DND-41 (cell line): ENCODE measurements around the gene COL13A1.

Source experiments
- ATAC-seq: fragments of 200-7000 bp; cut with Tn5 transposase; 3 replicates; pipeline ENCODE4 v1.9.1; 2021; ENCODE audit warnings: low read depth; ENCODE audit not compliant: insufficient read depth
- DNase-seq: peaks from one replicate; pipeline ENCODE4 v3.0.0-alpha.2; 2020
- H2AFZ ChIP-seq: 2 replicates; pipeline ENCODE4 v1.6.0; 2012; ENCODE audit warnings: low read depth, low read length
- H3K27ac ChIP-seq: 2 replicates; pipeline ENCODE4 v1.5.1; 2012; ENCODE audit warnings: low read length, inconsistent platforms
- H3K27me3 ChIP-seq: fragments of 200-600 bp; sonication (generic); 2 replicates; pipeline ENCODE4 v1.6.0; 2012; ENCODE audit warnings: low read length, mild to moderate bottlenecking, inconsistent platforms; ENCODE audit not compliant: insufficient read depth, poor library complexity
- H3K36me3 ChIP-seq: 2 replicates; pipeline ENCODE4 v1.5.1; 2012; ENCODE audit warnings: low read length, inconsistent platforms; ENCODE audit not compliant: insufficient read depth
- H3K4me1 ChIP-seq: 2 replicates; pipeline ENCODE4 v1.5.1; 2012; ENCODE audit warnings: mild to moderate bottlenecking, low read length; ENCODE audit not compliant: insufficient read depth
- H3K4me2 ChIP-seq: 2 replicates; pipeline ENCODE4 v1.6.0; 2012; ENCODE audit warnings: mild to moderate bottlenecking, moderate library complexity, low read length, inconsistent platforms; ENCODE audit not compliant: insufficient read depth
- H3K4me3 ChIP-seq, 2 experiments: fragments of 200-600 bp in 1 of 2; shearing (Covaris generic) in 1 of 2; 2 replicates each; pipeline ENCODE4 v1.5.1; 2012 to 2016; ENCODE audit warnings: inconsistent platforms in 2 of 2, low read length in 2 of 2, mild to moderate bottlenecking in 2 of 2, low read depth in 1 of 2, moderate library complexity in 1 of 2
- H3K79me2 ChIP-seq: 2 replicates; pipeline ENCODE4 v1.6.0; 2012; ENCODE audit warnings: low read length, inconsistent platforms; ENCODE audit not compliant: insufficient read depth
- H3K9ac ChIP-seq: 2 replicates; pipeline ENCODE4 v1.6.0; 2012; ENCODE audit warnings: low read depth, mild to moderate bottlenecking, inconsistent platforms, low read length, moderate library complexity
- H3K9me3 ChIP-seq: 2 replicates; pipeline ENCODE4 v1.5.1; 2012; ENCODE audit warnings: low read length, moderate library complexity, mild to moderate bottlenecking, inconsistent platforms; ENCODE audit not compliant: insufficient read depth, severe bottlenecking
- H4K20me1 ChIP-seq: 2 replicates; pipeline ENCODE4 v1.6.0; 2012; ENCODE audit warnings: low read length; ENCODE audit not compliant: insufficient read depth
- EZH2 ChIP-seq: IDR thresholded peaks from 3 replicates; pipeline ENCODE4 v1.6.1; 2012; ENCODE audit warnings: borderline replicate concordance, low read depth, mild to moderate bottlenecking, moderate library complexity, low read length, inconsistent platforms; ENCODE audit not compliant: severe bottlenecking
- TF ChIP-seq, protein P1 (sequence below): IDR thresholded peaks from 2 replicates; pipeline ENCODE4 v1.5.1; 2012; ENCODE audit warnings: borderline replicate concordance, low read length, moderate library complexity, mild to moderate bottlenecking; ENCODE audit not compliant: poor library complexity, severe bottlenecking; ENCODE audit errors: extremely low read depth

Gene COL13A1

GRCh38 chr10:69835233-69835632 lies 33.5 kb downstream of the COL13A1 start:
- H3K9ac ChIP-seq, result no peak overlapping the region
- no peaks in the 10 kb centered on the region for H3K9me3 ChIP-seq
- peaks cover 31% of the 10 kb centered on the region for H3K27me3 ChIP-seq
- H3K36me3 ChIP-seq, result no peaks in the 10 kb centered on the region
- DNase-seq, result no peak
- no peak overlapping the region for H2AFZ ChIP-seq
- H3K4me1 ChIP-seq, result no peaks in the 10 kb centered on the region
- ATAC-seq, result no peak
- H3K4me3 ChIP-seq, result no peak overlapping the region
- H3K79me2 ChIP-seq, result no peaks in the 10 kb centered on the region
- no peak overlapping the region for H3K27ac ChIP-seq
- TF ChIP-seq, protein P1, sequence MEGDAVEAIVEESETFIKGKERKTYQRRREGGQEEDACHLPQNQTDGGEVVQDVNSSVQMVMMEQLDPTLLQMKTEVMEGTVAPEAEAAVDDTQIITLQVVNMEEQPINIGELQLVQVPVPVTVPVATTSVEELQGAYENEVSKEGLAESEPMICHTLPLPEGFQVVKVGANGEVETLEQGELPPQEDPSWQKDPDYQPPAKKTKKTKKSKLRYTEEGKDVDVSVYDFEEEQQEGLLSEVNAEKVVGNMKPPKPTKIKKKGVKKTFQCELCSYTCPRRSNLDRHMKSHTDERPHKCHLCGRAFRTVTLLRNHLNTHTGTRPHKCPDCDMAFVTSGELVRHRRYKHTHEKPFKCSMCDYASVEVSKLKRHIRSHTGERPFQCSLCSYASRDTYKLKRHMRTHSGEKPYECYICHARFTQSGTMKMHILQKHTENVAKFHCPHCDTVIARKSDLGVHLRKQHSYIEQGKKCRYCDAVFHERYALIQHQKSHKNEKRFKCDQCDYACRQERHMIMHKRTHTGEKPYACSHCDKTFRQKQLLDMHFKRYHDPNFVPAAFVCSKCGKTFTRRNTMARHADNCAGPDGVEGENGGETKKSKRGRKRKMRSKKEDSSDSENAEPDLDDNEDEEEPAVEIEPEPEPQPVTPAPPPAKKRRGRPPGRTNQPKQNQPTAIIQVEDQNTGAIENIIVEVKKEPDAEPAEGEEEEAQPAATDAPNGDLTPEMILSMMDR, result no peak
- no peak for TF ChIP-seq EZH2
- no peaks in the 10 kb centered on the region for H4K20me1 ChIP-seq
- no peak overlapping the region for H3K4me2 ChIP-seq

DNA sequence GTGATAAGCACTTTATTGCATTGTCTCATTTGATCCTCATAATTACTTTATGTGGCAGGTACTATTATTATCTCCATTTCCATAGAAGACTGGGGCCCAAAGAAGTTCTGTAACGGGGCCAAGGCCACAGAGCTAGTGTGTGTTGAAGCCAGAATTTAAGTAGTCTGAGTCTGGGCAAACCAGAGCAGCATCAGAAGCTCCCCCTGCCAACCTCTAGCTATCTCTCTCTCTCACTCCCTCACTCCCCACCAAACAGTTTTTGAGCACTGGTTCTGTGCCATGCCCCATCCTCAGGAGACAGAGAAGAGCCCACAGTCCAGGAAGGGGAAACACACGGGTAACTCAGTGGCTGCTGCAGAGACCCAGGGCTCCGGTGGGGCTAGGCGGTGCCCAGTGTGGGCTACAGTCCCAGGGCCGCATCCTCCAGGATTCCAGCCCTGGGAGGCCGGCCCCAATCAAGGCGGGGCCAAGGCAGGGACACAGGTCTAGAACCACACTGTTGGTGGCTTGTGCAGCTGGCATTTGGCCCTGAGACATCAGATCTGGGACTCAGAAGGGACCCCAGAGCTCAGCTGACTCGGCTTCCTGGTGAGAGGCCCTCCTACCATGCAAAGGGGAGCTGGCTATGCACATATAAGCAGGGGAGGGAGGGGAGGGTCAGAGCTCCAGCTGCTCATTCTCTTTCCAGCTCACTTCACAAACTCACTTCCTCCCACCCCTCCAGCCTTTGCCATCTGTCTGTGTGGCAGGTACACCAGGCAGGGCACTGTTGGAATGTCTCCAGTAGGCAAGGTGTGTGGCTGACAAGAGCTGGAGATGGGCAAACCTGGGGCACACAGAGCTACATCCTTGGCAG lies 34.4 kb downstream of the COL13A1 start:
- TF ChIP-seq, protein P1, result no peak
- no peak for TF ChIP-seq EZH2
- Histone ChIP-seq H3K79me2 (no peaks in the 10 kb centered on the region), H3K27ac (no peak overlapping the region), H3K4me3 (no peak overlapping the region), H3K4me1 (no peaks in the 10 kb centered on the region), H3K4me2 (no peak overlapping the region), H4K20me1 (no peaks in the 10 kb centered on the region), H3K36me3 (no peaks in the 10 kb centered on the region), H3K9ac (no peak overlapping the region), H3K27me3 (peaks cover 29% of the 10 kb centered on the region), H2AFZ (no peak overlapping the region), H3K9me3 (no peaks in the 10 kb centered on the region)
- ATAC-seq (no peak), DNase-seq (peak; percentile 9)

GRCh38 chr10:69836731-69837030 lies 35.0 kb downstream of the COL13A1 start:
- H3K9ac ChIP-seq, result no peak overlapping the region
- no peaks in the 10 kb centered on the region for H3K79me2 ChIP-seq
- peaks cover 24% of the 10 kb centered on the region for H3K27me3 ChIP-seq
- no peak overlapping the region for H2AFZ ChIP-seq
- TF ChIP-seq EZH2, result no peak
- TF ChIP-seq, protein P1, result no peak
- H3K4me2 ChIP-seq, result no peak overlapping the region
- no peak for DNase-seq
- no peaks in the 10 kb centered on the region for H3K9me3 ChIP-seq
- no peaks in the 10 kb centered on the region for H3K36me3 ChIP-seq
- H3K4me1 ChIP-seq, result no peaks in the 10 kb centered on the region
- no peak overlapping the region for H3K27ac ChIP-seq
- ATAC-seq, result no peak
- no peak overlapping the region for H3K4me3 ChIP-seq
- no peaks in the 10 kb centered on the region for H4K20me1 ChIP-seq

DNA sequence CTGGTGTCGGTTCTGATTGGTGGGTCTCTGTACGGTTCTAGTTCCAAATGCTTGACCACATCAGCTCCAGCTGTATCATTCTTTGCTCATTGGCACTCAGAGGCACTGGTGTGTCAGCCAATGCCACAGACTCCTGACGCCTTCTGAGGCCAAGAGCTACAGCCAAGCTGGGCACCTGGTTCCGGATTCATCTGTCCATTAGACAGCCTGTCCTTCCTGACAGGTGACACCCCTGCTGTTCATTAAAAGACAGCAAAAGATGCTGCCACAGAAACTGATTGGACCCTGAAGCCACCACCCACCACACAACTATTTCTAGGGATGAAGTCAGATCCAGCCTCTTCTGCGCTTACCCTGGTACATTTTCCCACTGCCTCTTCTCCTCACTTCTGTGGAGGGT lies 35.6 kb downstream of the COL13A1 start:
- H2AFZ ChIP-seq, result no peak overlapping the region
- TF ChIP-seq, protein P1, result no peak
- no peak for TF ChIP-seq EZH2
- ATAC-seq (no peak), DNase-seq (no peak)
- no peak overlapping the region for H3K9ac ChIP-seq
- no peaks in the 10 kb centered on the region for H3K9me3 ChIP-seq
- peaks cover 18% of the 10 kb centered on the region for H3K27me3 ChIP-seq
- no peak overlapping the region for H3K4me3 ChIP-seq
- no peaks in the 10 kb centered on the region for H3K4me1 ChIP-seq
- H4K20me1 ChIP-seq, result no peaks in the 10 kb centered on the region
- H3K4me2 ChIP-seq, result no peak overlapping the region
- no peaks in the 10 kb centered on the region for H3K36me3 ChIP-seq
- no peaks in the 10 kb centered on the region for H3K79me2 ChIP-seq
- no peak overlapping the region for H3K27ac ChIP-seq
